ENCODE data around the gene RMND5A.

RMND5A gene

DNA sequence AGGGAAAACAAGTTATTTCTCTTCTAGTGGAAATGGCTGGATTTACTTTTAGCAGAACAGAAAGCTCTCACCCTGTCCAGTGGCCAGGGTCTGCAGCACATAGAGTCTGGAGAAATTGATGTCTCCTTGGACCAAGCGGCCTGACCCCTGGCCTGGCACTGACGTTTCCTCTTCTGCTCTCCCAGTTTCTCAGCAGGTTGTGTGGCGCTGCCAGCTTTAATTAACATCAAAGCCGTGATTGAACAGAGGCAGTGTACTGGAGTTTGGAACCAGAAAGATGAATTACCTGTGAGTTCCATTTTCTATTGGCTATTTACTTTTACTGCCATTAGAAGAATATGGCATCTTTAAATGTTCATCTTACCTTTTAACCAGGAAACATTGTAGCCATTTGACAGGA lies 49.7 kb downstream of the RMND5A start:
- TF ChIP-seq TEAD4 (IDR thresholded peaks at IDR 0.05) (no peak), RAD21 (IDR thresholded peaks at IDR 0.05; ENCODE audit: low read depth) (no peak), TCF12 (IDR thresholded peaks at IDR 0.05; ENCODE audit: low read depth) (no peak), EP300 (IDR thresholded peaks at IDR 0.05; ENCODE audit: borderline replicate concordance) (no peak), CEBPB (IDR thresholded peaks at IDR 0.05) (no peak), EGR1 (IDR thresholded peaks at IDR 0.05) (no peak), TAF1 (IDR thresholded peaks at IDR 0.05; ENCODE audit: low read depth) (no peak), ZBTB7A (IDR thresholded peaks at IDR 0.05; ENCODE audit: low read depth) (no peak), CREB1 (IDR thresholded peaks at IDR 0.05; ENCODE audit: low read depth) (no peak), NFIC (IDR thresholded peaks at IDR 0.05) (no peak), YY1 (IDR thresholded peaks at IDR 0.05; ENCODE audit: low read depth) (no peak), FOXM1 (IDR thresholded peaks at IDR 0.05; ENCODE audit: borderline replicate concordance, low read depth) (no peak)
- TF ChIP-seq, protein P1, sequence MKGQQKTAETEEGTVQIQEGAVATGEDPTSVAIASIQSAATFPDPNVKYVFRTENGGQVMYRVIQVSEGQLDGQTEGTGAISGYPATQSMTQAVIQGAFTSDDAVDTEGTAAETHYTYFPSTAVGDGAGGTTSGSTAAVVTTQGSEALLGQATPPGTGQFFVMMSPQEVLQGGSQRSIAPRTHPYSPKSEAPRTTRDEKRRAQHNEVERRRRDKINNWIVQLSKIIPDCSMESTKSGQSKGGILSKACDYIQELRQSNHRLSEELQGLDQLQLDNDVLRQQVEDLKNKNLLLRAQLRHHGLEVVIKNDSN (IDR thresholded peaks at IDR 0.05), result no peak
- TF ChIP-seq, protein P2, sequence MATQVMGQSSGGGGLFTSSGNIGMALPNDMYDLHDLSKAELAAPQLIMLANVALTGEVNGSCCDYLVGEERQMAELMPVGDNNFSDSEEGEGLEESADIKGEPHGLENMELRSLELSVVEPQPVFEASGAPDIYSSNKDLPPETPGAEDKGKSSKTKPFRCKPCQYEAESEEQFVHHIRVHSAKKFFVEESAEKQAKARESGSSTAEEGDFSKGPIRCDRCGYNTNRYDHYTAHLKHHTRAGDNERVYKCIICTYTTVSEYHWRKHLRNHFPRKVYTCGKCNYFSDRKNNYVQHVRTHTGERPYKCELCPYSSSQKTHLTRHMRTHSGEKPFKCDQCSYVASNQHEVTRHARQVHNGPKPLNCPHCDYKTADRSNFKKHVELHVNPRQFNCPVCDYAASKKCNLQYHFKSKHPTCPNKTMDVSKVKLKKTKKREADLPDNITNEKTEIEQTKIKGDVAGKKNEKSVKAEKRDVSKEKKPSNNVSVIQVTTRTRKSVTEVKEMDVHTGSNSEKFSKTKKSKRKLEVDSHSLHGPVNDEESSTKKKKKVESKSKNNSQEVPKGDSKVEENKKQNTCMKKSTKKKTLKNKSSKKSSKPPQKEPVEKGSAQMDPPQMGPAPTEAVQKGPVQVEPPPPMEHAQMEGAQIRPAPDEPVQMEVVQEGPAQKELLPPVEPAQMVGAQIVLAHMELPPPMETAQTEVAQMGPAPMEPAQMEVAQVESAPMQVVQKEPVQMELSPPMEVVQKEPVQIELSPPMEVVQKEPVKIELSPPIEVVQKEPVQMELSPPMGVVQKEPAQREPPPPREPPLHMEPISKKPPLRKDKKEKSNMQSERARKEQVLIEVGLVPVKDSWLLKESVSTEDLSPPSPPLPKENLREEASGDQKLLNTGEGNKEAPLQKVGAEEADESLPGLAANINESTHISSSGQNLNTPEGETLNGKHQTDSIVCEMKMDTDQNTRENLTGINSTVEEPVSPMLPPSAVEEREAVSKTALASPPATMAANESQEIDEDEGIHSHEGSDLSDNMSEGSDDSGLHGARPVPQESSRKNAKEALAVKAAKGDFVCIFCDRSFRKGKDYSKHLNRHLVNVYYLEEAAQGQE (IDR thresholded peaks at IDR 0.05; ENCODE audit: low read depth), result no peak
- TF ChIP-seq, protein P3, sequence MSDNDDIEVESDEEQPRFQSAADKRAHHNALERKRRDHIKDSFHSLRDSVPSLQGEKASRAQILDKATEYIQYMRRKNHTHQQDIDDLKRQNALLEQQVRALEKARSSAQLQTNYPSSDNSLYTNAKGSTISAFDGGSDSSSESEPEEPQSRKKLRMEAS (IDR thresholded peaks at IDR 0.05), result no peak

DNA sequence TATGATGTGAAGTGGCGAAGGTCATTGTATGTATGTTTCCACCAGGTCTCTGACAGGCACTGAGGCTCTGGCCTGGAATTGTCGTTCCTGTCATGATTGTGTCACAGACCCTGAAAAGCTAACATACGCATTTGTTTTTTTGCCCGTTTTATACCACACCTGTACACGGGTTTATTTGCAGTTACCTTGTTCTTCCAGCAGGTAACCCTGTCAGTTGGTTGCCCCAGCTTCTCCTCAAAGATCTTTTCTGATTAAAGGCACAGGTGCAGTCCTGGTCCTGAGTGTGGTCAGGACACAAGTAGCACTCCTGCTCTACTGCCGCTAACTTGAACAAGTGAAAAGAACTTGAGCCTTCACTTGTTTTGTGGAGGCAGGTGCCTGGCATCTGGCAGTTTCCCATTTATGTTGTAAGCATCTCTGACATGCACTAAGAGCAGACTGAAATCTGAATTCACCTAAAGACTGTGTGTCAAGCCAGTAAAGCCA lies 50.8 kb downstream of the RMND5A start:
- TF ChIP-seq ZBTB7A (IDR thresholded peaks at IDR 0.05; ENCODE audit: low read depth) (no peak), EP300 (IDR thresholded peaks at IDR 0.05; ENCODE audit: borderline replicate concordance) (no peak)

DNA sequence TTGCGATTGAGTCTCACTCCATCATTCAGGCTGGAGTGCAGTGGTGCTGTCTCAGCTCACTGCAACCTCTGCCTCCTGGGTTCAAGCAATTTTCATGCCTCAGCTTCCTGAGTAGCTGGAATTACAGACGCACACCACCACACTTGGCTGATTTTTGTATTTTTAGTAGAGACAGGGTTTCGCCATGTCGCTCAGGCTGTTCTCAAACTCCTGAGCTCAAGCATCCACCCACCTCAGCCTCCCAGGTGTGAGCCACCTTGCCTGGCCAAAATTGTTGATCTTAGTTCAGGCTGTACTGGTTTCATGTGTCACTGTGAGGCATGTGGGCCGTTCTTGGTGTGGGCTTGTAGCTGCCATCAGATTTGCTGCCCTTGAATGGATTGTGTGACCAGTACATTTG lies 52.5 kb downstream of the RMND5A start:
- no peak for TF ChIP-seq EGR1 (IDR thresholded peaks at IDR 0.05)
- TF ChIP-seq, protein P2 (IDR thresholded peaks at IDR 0.05; ENCODE audit: low read depth), result no peak
- TF ChIP-seq, protein P3 (IDR thresholded peaks at IDR 0.05), result no peak

DNA sequence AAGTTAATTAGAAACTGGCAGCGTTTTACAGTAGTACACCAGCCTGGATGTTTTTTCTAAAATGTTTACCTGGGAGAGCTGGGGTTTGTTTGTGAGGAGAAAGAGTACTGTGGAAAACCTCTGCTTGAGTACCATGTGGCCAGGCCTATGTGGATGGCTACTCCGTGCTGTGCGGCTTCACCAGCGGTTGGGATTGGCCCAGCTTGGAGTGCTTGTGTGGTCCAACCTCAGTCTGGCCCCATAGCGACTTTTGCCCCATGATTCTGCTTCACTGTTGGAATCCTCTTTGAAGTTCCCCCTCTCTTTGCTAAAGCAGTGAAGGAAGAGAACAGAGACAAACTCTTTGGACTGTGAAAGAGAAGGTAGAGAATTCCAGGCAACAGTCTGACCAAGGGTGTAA lies 54.8 kb downstream of the RMND5A start:
- no peak for TF ChIP-seq YY1 (IDR thresholded peaks at IDR 0.05; ENCODE audit: low read depth)
- TF ChIP-seq CEBPB (IDR thresholded peaks at IDR 0.05), result no peak
- no peak for TF ChIP-seq TCF12 (IDR thresholded peaks at IDR 0.05; ENCODE audit: low read depth)
- no peak for TF ChIP-seq RAD21 (IDR thresholded peaks at IDR 0.05; ENCODE audit: low read depth)
- TF ChIP-seq, protein P3 (IDR thresholded peaks at IDR 0.05), result no peak
- TF ChIP-seq TAF1 (IDR thresholded peaks at IDR 0.05; ENCODE audit: low read depth), result no peak
- TF ChIP-seq, protein P1 (IDR thresholded peaks at IDR 0.05), result no peak
- TF ChIP-seq FOXM1 (IDR thresholded peaks at IDR 0.05; ENCODE audit: borderline replicate concordance, low read depth), result no peak
- no peak for TF ChIP-seq TEAD4 (IDR thresholded peaks at IDR 0.05)
- TF ChIP-seq, protein P2 (IDR thresholded peaks at IDR 0.05; ENCODE audit: low read depth), result no peak
- TF ChIP-seq EP300 (IDR thresholded peaks at IDR 0.05; ENCODE audit: borderline replicate concordance), result no peak
- no peak for TF ChIP-seq CREB1 (IDR thresholded peaks at IDR 0.05; ENCODE audit: low read depth)
- no peak for TF ChIP-seq EGR1 (IDR thresholded peaks at IDR 0.05)
- no peak for TF ChIP-seq NFIC (IDR thresholded peaks at IDR 0.05)
- no peak for TF ChIP-seq ZBTB7A (IDR thresholded peaks at IDR 0.05; ENCODE audit: low read depth)

DNA sequence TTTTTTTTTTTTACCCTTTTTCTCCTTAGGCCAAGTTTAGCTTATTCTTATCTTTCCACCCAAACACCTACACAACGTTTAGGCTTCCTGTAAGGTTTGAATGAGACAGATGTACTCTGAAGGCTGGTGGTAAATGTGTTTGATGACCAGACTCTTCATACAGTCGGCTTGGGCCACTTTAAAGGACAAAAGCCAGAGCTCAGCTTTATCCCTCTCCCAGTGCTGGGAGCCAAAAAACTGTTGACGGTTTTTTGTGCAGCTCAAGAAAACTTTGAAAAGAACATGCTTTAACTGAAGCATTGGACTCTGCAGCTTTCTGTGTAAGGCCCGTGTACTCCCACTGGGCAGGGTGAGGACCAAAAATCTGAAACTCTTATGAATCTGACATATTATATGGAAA lies 55.2 kb downstream of the RMND5A start:
- TF ChIP-seq, protein P1 (IDR thresholded peaks at IDR 0.05), result no peak
- TF ChIP-seq CREB1 (IDR thresholded peaks at IDR 0.05; ENCODE audit: low read depth), result no peak
- TF ChIP-seq EGR1 (IDR thresholded peaks at IDR 0.05), result no peak
- TF ChIP-seq TEAD4 (IDR thresholded peaks at IDR 0.05), result no peak
- TF ChIP-seq EP300 (IDR thresholded peaks at IDR 0.05; ENCODE audit: borderline replicate concordance), result no peak
- no peak for TF ChIP-seq TCF12 (IDR thresholded peaks at IDR 0.05; ENCODE audit: low read depth)
- TF ChIP-seq FOXM1 (IDR thresholded peaks at IDR 0.05; ENCODE audit: borderline replicate concordance, low read depth), result no peak
- no peak for TF ChIP-seq YY1 (IDR thresholded peaks at IDR 0.05; ENCODE audit: low read depth)
- TF ChIP-seq NFIC (IDR thresholded peaks at IDR 0.05), result no peak
- TF ChIP-seq, protein P3 (IDR thresholded peaks at IDR 0.05), result no peak
- no peak for TF ChIP-seq CEBPB (IDR thresholded peaks at IDR 0.05)
- TF ChIP-seq, protein P2 (IDR thresholded peaks at IDR 0.05; ENCODE audit: low read depth), result no peak
- TF ChIP-seq RAD21 (IDR thresholded peaks at IDR 0.05; ENCODE audit: low read depth), result no peak
- TF ChIP-seq TAF1 (IDR thresholded peaks at IDR 0.05; ENCODE audit: low read depth), result no peak
- TF ChIP-seq ZBTB7A (IDR thresholded peaks at IDR 0.05; ENCODE audit: low read depth), result no peak
